ENCODE measurements around the gene NECTIN3. TPM values are rescaled to one million over a fixed set of nuclear protein-coding genes. Genes with fewer than 3 reads are reported as not detected.

NECTIN3 gene
- total RNA-seq, 1 donor from 2014 or later, result 22.6 TPM

GRCh38 chr3:111033470-111034050 is 38.1 kb upstream of the NECTIN3 start:
- H3K36me3 Mint-ChIP-seq (ENCODE audit: unreplicated experiment), result peaks cover 19% of the 10 kb centered on the region
- no peak overlapping the region for H3K4me3 Mint-ChIP-seq (ENCODE audit: unreplicated experiment)
- no peak for TF ChIP-seq CTCF (IDR thresholded peaks at IDR 0.05; ENCODE audit: partially characterized antibody, unreplicated experiment)
- no peaks in the 10 kb centered on the region for H3K27me3 Mint-ChIP-seq (ENCODE audit: unreplicated experiment)
- H3K4me1 Mint-ChIP-seq (ENCODE audit: low read depth, unreplicated experiment), result no peaks in the 10 kb centered on the region
- H3K27ac Mint-ChIP-seq (ENCODE audit: unreplicated experiment), result no peak overlapping the region
- DNase-seq, result no peak
- peaks cover 2% of the 10 kb centered on the region for H3K9me3 Mint-ChIP-seq (ENCODE audit: unreplicated experiment)

GRCh38 chr3:111035316-111035715 is 36.3 kb upstream of the NECTIN3 start:
- Mint-ChIP-seq H3K27me3 (ENCODE audit: unreplicated experiment) (no peaks in the 10 kb centered on the region), H3K27ac (ENCODE audit: unreplicated experiment) (no peak overlapping the region), H3K9me3 (ENCODE audit: unreplicated experiment) (peaks cover 1% of the 10 kb centered on the region), H3K4me1 (ENCODE audit: low read depth, unreplicated experiment) (no peaks in the 10 kb centered on the region), H3K36me3 (ENCODE audit: unreplicated experiment) (peaks cover 26% of the 10 kb centered on the region), H3K4me3 (ENCODE audit: unreplicated experiment) (no peak overlapping the region)
- DNase-seq, result no peak
- no peak for TF ChIP-seq CTCF (IDR thresholded peaks at IDR 0.05; ENCODE audit: partially characterized antibody, unreplicated experiment)

DNA sequence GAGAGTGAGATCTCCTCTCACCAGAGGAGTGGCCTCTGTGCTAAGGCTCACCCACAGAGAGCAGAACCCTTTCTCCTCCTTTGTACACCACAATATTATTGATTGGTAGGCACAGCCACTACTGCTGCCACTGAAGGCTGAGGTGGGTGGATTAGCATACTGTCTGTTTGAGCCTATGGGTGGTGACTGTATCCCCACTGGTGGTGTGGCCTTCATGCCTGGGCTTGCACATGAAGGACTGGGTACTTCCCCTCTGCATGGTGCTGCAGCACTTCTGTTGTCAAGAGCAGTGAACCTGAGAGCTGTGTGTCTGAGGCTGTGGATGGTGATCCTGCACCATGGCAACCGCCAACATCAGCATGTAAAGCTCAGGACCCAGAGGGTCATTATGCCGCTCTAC is 35.7 kb upstream of the NECTIN3 start:
- Mint-ChIP-seq H3K27ac (ENCODE audit: unreplicated experiment) (no peak overlapping the region), H3K36me3 (ENCODE audit: unreplicated experiment) (peaks cover 26% of the 10 kb centered on the region), H3K27me3 (ENCODE audit: unreplicated experiment) (no peaks in the 10 kb centered on the region), H3K4me3 (ENCODE audit: unreplicated experiment) (no peak overlapping the region), H3K9me3 (ENCODE audit: unreplicated experiment) (peaks cover 1% of the 10 kb centered on the region), H3K4me1 (ENCODE audit: low read depth, unreplicated experiment) (no peaks in the 10 kb centered on the region)
- no peak for DNase-seq
- no peak for TF ChIP-seq CTCF (IDR thresholded peaks at IDR 0.05; ENCODE audit: partially characterized antibody, unreplicated experiment)

DNA sequence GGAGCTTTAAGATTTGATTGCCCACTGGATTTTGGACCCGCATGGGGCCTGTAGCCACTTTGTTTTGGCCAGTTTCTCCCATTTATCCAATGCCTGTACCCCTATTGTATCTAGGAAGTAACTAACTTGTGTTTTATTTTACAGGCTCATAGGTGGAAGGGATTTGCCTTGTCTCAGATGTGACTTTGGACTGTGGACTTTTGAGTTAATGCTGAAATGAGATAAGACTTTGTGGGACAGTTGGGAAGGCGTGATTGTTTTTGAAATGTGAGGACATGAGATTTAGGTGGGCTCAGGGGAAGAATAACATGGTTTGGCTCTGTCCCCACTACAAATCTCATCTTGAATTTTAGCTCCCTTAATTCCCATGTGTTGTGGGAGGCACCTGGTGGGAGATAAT is 30.7 kb upstream of the NECTIN3 start:
- Mint-ChIP-seq H3K27me3 (ENCODE audit: unreplicated experiment) (no peaks in the 10 kb centered on the region), H3K4me1 (ENCODE audit: low read depth, unreplicated experiment) (no peaks in the 10 kb centered on the region), H3K27ac (ENCODE audit: unreplicated experiment) (no peak overlapping the region), H3K36me3 (ENCODE audit: unreplicated experiment) (peaks cover 25% of the 10 kb centered on the region), H3K9me3 (ENCODE audit: unreplicated experiment) (peaks cover 1% of the 10 kb centered on the region), H3K4me3 (ENCODE audit: unreplicated experiment) (no peak overlapping the region)
- TF ChIP-seq CTCF (IDR thresholded peaks at IDR 0.05; ENCODE audit: partially characterized antibody, unreplicated experiment), result no peak
- DNase-seq, result no peak

DNA sequence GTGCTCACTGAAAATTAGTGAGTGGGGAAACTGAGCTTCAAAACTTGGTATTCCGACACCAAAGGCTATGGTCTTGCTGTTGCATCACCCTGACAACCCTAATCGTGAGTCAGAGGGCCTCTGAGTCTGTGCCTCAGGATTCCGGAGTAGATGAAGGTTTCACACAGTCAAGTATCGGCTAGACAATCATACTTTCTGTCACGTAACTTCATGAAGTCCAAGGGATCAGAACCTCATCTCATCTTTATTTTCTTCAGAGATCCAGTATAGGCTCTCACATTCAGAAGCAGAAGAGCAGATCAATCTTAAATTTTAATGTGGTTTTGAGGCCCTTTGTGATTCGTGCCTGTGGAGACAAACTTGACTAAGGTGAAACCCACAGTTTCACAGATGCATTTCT is 26.1 kb upstream of the NECTIN3 start:
- Mint-ChIP-seq H3K4me1 (ENCODE audit: low read depth, unreplicated experiment) (no peaks in the 10 kb centered on the region), H3K9me3 (ENCODE audit: unreplicated experiment) (no peaks in the 10 kb centered on the region), H3K27ac (ENCODE audit: unreplicated experiment) (no peak overlapping the region), H3K27me3 (ENCODE audit: unreplicated experiment) (no peaks in the 10 kb centered on the region), H3K4me3 (ENCODE audit: unreplicated experiment) (no peak overlapping the region), H3K36me3 (ENCODE audit: unreplicated experiment) (no peaks in the 10 kb centered on the region)
- no peak for DNase-seq
- TF ChIP-seq CTCF (IDR thresholded peaks at IDR 0.05; ENCODE audit: partially characterized antibody, unreplicated experiment), result no peak
